Transverse colon (tissue), 4 donors: ENCODE data around the gene NAA25. TPM values are rescaled to one million over a fixed set of nuclear protein-coding genes. Genes with fewer than 3 reads are reported as not detected.

Experiments
- DNase-seq: peaks from one replicate; pipeline ENCODE4 v3.0.0-alpha.2; 2019
- H3K27ac ChIP-seq, 4 donors: fragments of 200-600 bp; sonication (generic); 2 replicates each; pipeline ENCODE4 v1.5.1; 2016 to 2018; ENCODE audit warnings: inconsistent platforms in 4 of 4
- H3K27me3 ChIP-seq: fragments of 200-600 bp; sonication (generic); 2 replicates; pipeline ENCODE4 v1.5.1; 2017; ENCODE audit warnings: inconsistent platforms
- H3K36me3 ChIP-seq, 4 donors: fragments of 200-600 bp; sonication (generic); 2 replicates each; pipeline ENCODE4 v1.5.1; 2017 to 2019; ENCODE audit warnings: inconsistent platforms in 4 of 4
- H3K4me1 ChIP-seq, 4 donors: fragments of 200-600 bp; sonication (generic); 2 replicates each; pipeline ENCODE4 v1.5.1; 2017 to 2020; ENCODE audit warnings: inconsistent platforms in 4 of 4
- H3K4me3 ChIP-seq, 4 donors: fragments of 200-600 bp; sonication (generic); 1 replicate in 1 of 4; 2 replicates in 3 of 4; pipeline versions ENCODE4 v1.5.1 to v1.6.1; 2017 to 2019; ENCODE audit warnings: inconsistent platforms in 4 of 4
- H3K9me3 ChIP-seq, 2 donors: fragments of 200-600 bp; sonication (generic); 2 replicates each; pipeline ENCODE4 v1.5.1; 2017 to 2019; ENCODE audit warnings: inconsistent platforms in 2 of 2
- CTCF ChIP-seq, 5 experiments: fragments of 200-600 bp in 3 of 5; fragments of 450-650 bp in 2 of 5; sonication (generic) in 3 of 5; IDR thresholded peaks; 1 replicate in 2 of 5; 2 replicates in 3 of 5; pipeline ENCODE4 v1.5.1; 2016 to 2017; ENCODE audit warnings: antibody characterized with exemption in 5 of 5, inconsistent platforms in 3 of 5, mild to moderate bottlenecking in 2 of 5, moderate library complexity in 1 of 5
- EP300 ChIP-seq: sonication (generic); formaldehyde crosslinking; IDR thresholded peaks from one replicate; pipeline ENCODE4 v1.6.1; 2017; ENCODE audit warnings: antibody characterized with exemption, low read depth
- POLR2A ChIP-seq: fragments of 450-650 bp; IDR thresholded peaks from one replicate; pipeline ENCODE4 v1.6.1; 2016; ENCODE audit warnings: antibody characterized with exemption, mild to moderate bottlenecking, moderate library complexity
- POLR2AphosphoS5 ChIP-seq, 3 donors: sonication (generic); formaldehyde crosslinking; IDR thresholded peaks; one replicate each; pipeline ENCODE4 v1.6.1; 2016; ENCODE audit warnings: antibody characterized with exemption in 3 of 3
- in situ Hi-C, 4 donors: fragments of 200-750 bp; cut with MboI; loops; one replicate each; pipeline versions ENCODE4 v1.15.0 to v1.15.1; 2017; ENCODE audit warnings: low sequenced_read_pairs in 3 of 4, low pct_ligation_motif_present in 1 of 4, low pct_unique_long_range_greater_than_20kb in 1 of 4
- intact Hi-C: fragments of 100-400 bp; cut with DNase I; formaldehyde crosslinking; loops from one replicate; pipeline ENCODE4 v1.15.1; 2023; ENCODE audit warnings: low total_unique reads
- small RNA-seq, 4 donors: library from RNA; depleted of rRNA; stranded (forward); fragments of <200 nt; gene quantifications; one replicate each; pipeline ENCODE3, GENCODE V24; 2016
- total RNA-seq, 4 donors: library from RNA; depleted of rRNA; stranded (reverse); fragments of >200 nt; gene quantifications; one replicate each; pipeline ENCODE4 v1.1.0, GENCODE V29; 2016

Gene NAA25
- total RNA-seq, 4 donors from 2014 or later = 6.7 to 63.7 (median 18.4) TPM

GRCh38 chr12:111978545-111978944 is 130.0 kb downstream of the NAA25 start:
- Histone ChIP-seq H3K4me3 (no peak overlapping the region), H3K9me3 (no peaks in the 10 kb centered on the region), H3K36me3 (no peaks in the 10 kb centered on the region), H3K4me1 (no peaks in the 10 kb centered on the region), H3K27ac (no peak overlapping the region), H3K27me3 (no peaks in the 10 kb centered on the region)
- in situ Hi-C loops = no loop called here
- no peak for TF ChIP-seq EP300
- DNase-seq = no peak
- intact Hi-C loops = no loop called here

GRCh38 chr12:111976860-111977259 is 131.7 kb downstream of the NAA25 start:
- TF ChIP-seq EP300 (no peak), CTCF (IDR thresholded peaks at IDR 0.05) (no peak), POLR2A (no peak), POLR2AphosphoS5 (IDR thresholded peaks at IDR 0.05) (no peak)

More at GRCh38 chr12:111976860-111977259, 131.7 kb downstream of the NAA25 start:
- no peak overlapping the region for H3K27ac ChIP-seq
- H3K36me3 ChIP-seq = peaks cover 0 to 2% (median 0%) of the 10 kb centered on the region in 4 donors
- no peaks in the 10 kb centered on the region for H3K27me3 ChIP-seq
- in situ Hi-C loops = no loop called here
- H3K9me3 ChIP-seq = peaks cover 0 to 3% of the 10 kb centered on the region in 2 donors
- no peaks in the 10 kb centered on the region for H3K4me1 ChIP-seq
- H3K4me3 ChIP-seq = no peak overlapping the region
- DNase-seq = no peak
- intact Hi-C loops = no loop called here

Small RNA genes lying within 50 kb of the gene (small RNA-seq; reads per million reads assigned to genes)
- gene AC004024.1 (0 to 0.35 (median 0.12) reads per million in 4 donors), gene MIR3657 (0 reads per million in 4 donors), gene RF00019 (0 reads per million in 4 donors)

Other genes starting within 250 kb of the NAA25 start
- 10 to 100 TPM; 17.6 to 35.9 (median 25.2) TPM for gene TMEM116, start 95.6 kb downstream of the NAA25 start, total RNA-seq
- gene ERP29, start 95.4 kb downstream of the NAA25 start, total RNA-seq = 10 to 100 TPM; 16.5 to 69.8 (median 37.5) TPM
- gene TRAFD1, start 16.8 kb upstream of the NAA25 start, total RNA-seq = 10 to 100 TPM; 15.3 to 36.8 (median 31.1) TPM